SK-N-SH (cell line): ENCODE data around the gene LRRC72. TPM values are rescaled to one million over a fixed set of nuclear protein-coding genes. Genes with fewer than 3 reads are reported as not detected.

ENCODE experiments used
- CTCF ChIA-PET: fragments of 300-600, 350-600 bp; formaldehyde crosslinking; extraction: SDS; loops from one replicate; lab custom pipeline; 2021; lab: Yijun Ruan, JAX
- POLR2A ChIA-PET: fragments of 350-600 bp; sonication (Branson Sonifier 250); formaldehyde crosslinking; extraction: SDS; loops from one replicate; lab custom pipeline; 2020; ENCODE audit warnings: antibody characterized with exemption, inconsistent platforms; lab: Yijun Ruan, JAX
- DNase-seq: peaks from one replicate; pipeline ENCODE4 v3.0.0; 2012
- H2AFZ ChIP-seq: fragments of 200-600 bp; sonication (generic); 2 replicates; pipeline ENCODE4 v1.8.1; 2016; ENCODE audit warnings: antibody characterized with exemption, mild to moderate bottlenecking, low read depth
- H3F3A ChIP-seq: fragments of 200-600 bp; sonication (generic); replicated peaks from 2 replicates; pipeline ENCODE3; 2016; ENCODE audit warnings: antibody characterized with exemption, mild to moderate bottlenecking; ENCODE audit not compliant: insufficient read depth
- H3K27ac ChIP-seq, 2 experiments: fragments of 200-500 bp in 1 of 2; fragments of 200-600 bp in 1 of 2; sonication (Bioruptor generic) in 1 of 2; sonication (generic), shearing (Covaris generic) in 1 of 2; 2 replicates each; pipeline versions ENCODE4 v1.5.1 to v1.6.1; 2014 to 2016; ENCODE audit warnings: low read depth in 2 of 2, inconsistent platforms in 1 of 2, low read length in 1 of 2, mild to moderate bottlenecking in 1 of 2, mixed read lengths in 1 of 2
- H3K27me3 ChIP-seq: fragments of 200-600 bp; sonication (generic), shearing (Covaris generic); 2 replicates; pipeline ENCODE4 v1.6.1; 2016; ENCODE audit warnings: mixed run types; ENCODE audit not compliant: insufficient read depth
- H3K36me3 ChIP-seq, 2 experiments: fragments of 200-500 bp in 1 of 2; fragments of 200-600 bp in 1 of 2; sonication (Bioruptor generic) in 1 of 2; sonication (generic) in 1 of 2; replicated peaks in 1 of 2; 2 replicates each; pipeline versions ENCODE3 to v1.5.1; 2014 to 2016; ENCODE audit warnings: low read length in 1 of 2, mild to moderate bottlenecking in 1 of 2; ENCODE audit not compliant: insufficient read depth in 2 of 2, control insufficient read depth in 1 of 2
- H3K4me1 ChIP-seq, 2 experiments: fragments of 200-500 bp in 1 of 2; fragments of 200-600 bp in 1 of 2; sonication (Bioruptor generic) in 1 of 2; sonication (generic), shearing (Covaris generic) in 1 of 2; 2 replicates each; pipeline versions ENCODE4 v1.5.1 to v1.6.1; 2014 to 2016; ENCODE audit warnings: low read depth in 1 of 2, low read length in 1 of 2, mixed run types in 1 of 2; ENCODE audit not compliant: insufficient read depth in 2 of 2, control insufficient read depth in 1 of 2
- H3K4me2 ChIP-seq: fragments of 200-600 bp; sonication (generic), shearing (Covaris generic); 2 replicates; pipeline ENCODE4 v1.6.1; 2017; ENCODE audit warnings: mixed run types
- H3K4me3 ChIP-seq, 2 experiments: fragments of 200-500 bp in 1 of 2; fragments of 200-600 bp in 1 of 2; sonication (Bioruptor generic) in 1 of 2; sonication (generic), shearing (Covaris generic) in 1 of 2; 2 replicates each; pipeline versions ENCODE4 v1.5.1 to v1.8.1; 2014 to 2016; ENCODE audit warnings: low read depth in 2 of 2, inconsistent platforms in 1 of 2, low read length in 1 of 2, mild to moderate bottlenecking in 1 of 2, mixed read lengths in 1 of 2, moderate library complexity in 1 of 2
- H3K79me2 ChIP-seq: fragments of 200-600 bp; sonication (generic); 2 replicates; pipeline ENCODE4 v1.8.1; 2017; ENCODE audit warnings: mild to moderate bottlenecking; ENCODE audit not compliant: insufficient read depth
- H3K9ac ChIP-seq: fragments of 200-600 bp; sonication (generic); 2 replicates; pipeline ENCODE4 v1.6.1; 2017; ENCODE audit warnings: mixed run types
- H3K9me2 ChIP-seq: fragments of 200-600 bp; sonication (generic); 2 replicates; pipeline ENCODE4 v1.6.1; 2017; ENCODE audit warnings: mixed run types
- H3K9me3 ChIP-seq: fragments of 200-600 bp; sonication (generic); 2 replicates; pipeline ENCODE4 v1.6.1; 2017; ENCODE audit warnings: mixed run types, mild to moderate bottlenecking, moderate library complexity
- H4K20me1 ChIP-seq: fragments of 200-600 bp; sonication (generic); 2 replicates; pipeline ENCODE4 v1.6.1; 2017; ENCODE audit warnings: mild to moderate bottlenecking, mixed run types; ENCODE audit not compliant: insufficient read depth
- CHD2 ChIP-seq: fragments of 150-350 bp; IDR thresholded peaks from 2 replicates; pipeline ENCODE4 v1.6.1; 2018; ENCODE audit warnings: low read length; ENCODE audit not compliant: partially characterized antibody
- EZH2phosphoT487 ChIP-seq: fragments of 200-600 bp; sonication (generic); IDR thresholded peaks from 2 replicates; pipeline ENCODE4 v1.6.1; 2017; ENCODE audit warnings: low read depth, mixed run types, mild to moderate bottlenecking, antibody characterized with exemption, moderate library complexity, borderline replicate concordance
- FOSL2 ChIP-seq: IDR thresholded peaks from 2 replicates; pipeline ENCODE4 v1.4.0; 2012; ENCODE audit warnings: low read depth, mild to moderate bottlenecking, moderate library complexity, borderline replicate concordance
- FOXJ3 ChIP-seq: sonication (generic); formaldehyde crosslinking; IDR thresholded peaks from 2 replicates; pipeline ENCODE4 v1.5.1; 2020; ENCODE audit warnings: mild to moderate bottlenecking, missing genetic modification reagents
- FOXM1 ChIP-seq: IDR thresholded peaks from 2 replicates; pipeline ENCODE4 v1.4.0; 2012; ENCODE audit warnings: low read depth, mild to moderate bottlenecking
- JUND ChIP-seq: IDR thresholded peaks from 2 replicates; pipeline ENCODE4 v1.4.0; 2012
- MAX ChIP-seq: IDR thresholded peaks from 2 replicates; pipeline ENCODE4 v1.4.0; 2012; ENCODE audit warnings: low read depth
- MEF2A ChIP-seq: IDR thresholded peaks from 2 replicates; pipeline ENCODE4 v1.4.0; 2012; ENCODE audit warnings: low read depth, borderline replicate concordance
- NFIC ChIP-seq: IDR thresholded peaks from 2 replicates; pipeline ENCODE4 v1.4.0; 2012; ENCODE audit warnings: borderline replicate concordance
- POLR2AphosphoS5 ChIP-seq: IDR thresholded peaks from 2 replicates; pipeline ENCODE4 v1.6.1; 2012; ENCODE audit warnings: low read depth, low read length
- REST ChIP-seq: IDR thresholded peaks from 2 replicates; pipeline ENCODE4 v1.6.1; 2012; ENCODE audit warnings: mild to moderate bottlenecking, low read depth, low read length, moderate library complexity
- RFX5 ChIP-seq: IDR thresholded peaks from 2 replicates; pipeline ENCODE4 v1.6.1; 2012; ENCODE audit warnings: mild to moderate bottlenecking, improper control_type of control experiment, low read length
- RXRA ChIP-seq: IDR thresholded peaks from 2 replicates; pipeline ENCODE4 v1.4.0; 2012; ENCODE audit warnings: low read depth, mild to moderate bottlenecking, borderline replicate concordance
- TAF1 ChIP-seq: IDR thresholded peaks from 2 replicates; pipeline ENCODE4 v1.6.1; 2012; ENCODE audit warnings: low read depth, mild to moderate bottlenecking, low read length, moderate library complexity, borderline replicate concordance
- TEAD4 ChIP-seq: IDR thresholded peaks from 2 replicates; pipeline ENCODE4 v1.4.0; 2012; ENCODE audit warnings: mild to moderate bottlenecking, borderline replicate concordance; ENCODE audit not compliant: insufficient read depth
- ZBTB33 ChIP-seq: IDR thresholded peaks from 2 replicates; pipeline ENCODE4 v1.4.0; 2012; ENCODE audit warnings: low read depth, borderline replicate concordance
- WGBS: methylation state at CpG from one replicate; pipeline ENCODE4 v1.1.6; 2017; ENCODE audit warnings: low lambda C conversion rate; 5-methylcytosine and 5-hydroxymethylcytosine counted together
- polyA plus RNA-seq, 3 experiments: library from polyadenylated mRNA; depleted of rRNA; stranded (reverse); fragments of >200 nt; gene quantifications; 2 replicates each; pipeline ENCODE4 v1.2.3, GENCODE V29; 2012

The LRRC72 gene
- polyA plus RNA-seq, 1 of the 3 experiments (the other 2 are of a cell fraction), result not detected

- TF ChIP-seq CHD2 (no peak), POLR2AphosphoS5 (no peak), FOXM1 (no peak), EZH2phosphoT487 (no peak), FOSL2 (no peak), ZBTB33 (no peak), RXRA (no peak), FOXJ3 (no peak), NFIC (no peak), JUND (no peak), REST (no peak), MAX (no peak), TEAD4 (no peak), RFX5 (no peak), MEF2A (no peak), TAF1 (no peak)
- no peaks in the 10 kb centered on the region for H3K79me2 ChIP-seq
- CTCF ChIA-PET, result interaction anchor here (1.1 to 1.4 kb wide), 4 partner anchors 9 to 446 kb away, joined by 3 to 5 read pairs (median 3); no protein-coding TSS in a partner anchor
- no peak for DNase-seq
- H3K9ac ChIP-seq, result no peak overlapping the region
- no peak overlapping the region for H3K27ac ChIP-seq
- no peaks in the 10 kb centered on the region for H4K20me1 ChIP-seq
- no peaks in the 10 kb centered on the region for H3K9me2 ChIP-seq
- no peaks in the 10 kb centered on the region for H3F3A ChIP-seq
- H3K27me3 ChIP-seq, result peaks cover 14% of the 10 kb centered on the region; the same call in 1 of the 2 replicates
- no peak overlapping the region for H3K4me2 ChIP-seq
- 0% methylated on average over 1 of the region's 1 CpG for WGBS
- POLR2A ChIA-PET, result no interaction called here
- H3K4me3 ChIP-seq, result no peak overlapping the region
- no peak overlapping the region for H2AFZ ChIP-seq
- peaks cover 0 to 7% of the 10 kb centered on the region in 2 experiments; a peak in 1 of 4 replicates for H3K4me1 ChIP-seq
- no peaks in the 10 kb centered on the region for H3K36me3 ChIP-seq
- H3K9me3 ChIP-seq, result no peaks in the 10 kb centered on the region
These were observed 2.3 kb upstream of the LRRC72 start for GRCh38 chr7:16524332-16524731.
